GM12872 (cell line): ENCODE measurements around the gene PRICKLE1.

Source experiments
- TF ChIP-seq, protein P1 (sequence below): IDR thresholded peaks from 3 replicates; pipeline ENCODE4 v1.5.1; 2011; ENCODE audit warnings: low read depth, mild to moderate bottlenecking, low read length, moderate library complexity; ENCODE audit not compliant: insufficient read depth

The PRICKLE1 gene

DNA sequence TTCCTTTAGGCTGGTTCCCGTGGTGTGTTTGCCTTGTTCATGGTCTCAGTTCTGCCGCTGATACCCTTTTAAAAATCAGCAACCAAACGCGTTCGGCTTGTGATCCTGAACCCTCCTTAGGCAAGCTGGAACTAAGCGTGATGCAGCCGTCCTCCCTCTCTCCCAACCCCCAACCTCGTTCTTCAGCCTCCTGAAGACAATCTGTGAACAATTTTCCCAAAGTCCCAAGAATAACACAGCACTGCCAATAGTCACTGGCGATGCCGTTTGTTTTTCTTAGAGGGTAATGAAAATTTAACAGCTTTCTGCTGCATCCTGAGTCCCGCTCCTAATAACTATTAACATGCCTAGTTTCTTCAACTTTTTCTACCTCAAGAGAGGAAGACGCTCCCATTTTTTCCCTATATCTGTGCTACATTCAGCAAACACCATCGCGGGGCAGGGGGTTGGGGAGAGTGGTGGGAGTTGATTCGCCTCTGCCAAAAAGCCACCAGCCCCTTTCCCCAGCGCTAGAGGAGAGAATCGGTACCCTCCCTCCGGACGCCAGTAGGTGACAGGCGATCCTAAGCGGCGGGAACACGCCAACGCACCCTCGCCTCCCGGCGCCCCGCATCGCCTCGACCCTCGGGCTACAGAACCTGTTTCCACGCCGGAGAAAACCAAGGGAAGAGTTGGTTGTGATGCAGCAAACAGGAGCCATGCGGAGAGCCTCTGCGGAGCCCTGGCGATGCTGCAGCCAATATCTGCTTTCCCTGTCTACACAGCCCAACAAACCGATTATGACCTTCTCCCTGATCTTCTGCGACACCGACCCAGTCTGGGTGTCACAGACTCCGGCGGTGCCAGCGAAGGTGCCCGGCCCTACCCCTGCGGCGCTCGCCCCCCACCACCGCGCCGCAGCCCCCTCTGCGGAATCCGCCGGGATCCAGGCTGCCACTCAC lies 752 bp downstream of the PRICKLE1 start:
- TF ChIP-seq, protein P1, sequence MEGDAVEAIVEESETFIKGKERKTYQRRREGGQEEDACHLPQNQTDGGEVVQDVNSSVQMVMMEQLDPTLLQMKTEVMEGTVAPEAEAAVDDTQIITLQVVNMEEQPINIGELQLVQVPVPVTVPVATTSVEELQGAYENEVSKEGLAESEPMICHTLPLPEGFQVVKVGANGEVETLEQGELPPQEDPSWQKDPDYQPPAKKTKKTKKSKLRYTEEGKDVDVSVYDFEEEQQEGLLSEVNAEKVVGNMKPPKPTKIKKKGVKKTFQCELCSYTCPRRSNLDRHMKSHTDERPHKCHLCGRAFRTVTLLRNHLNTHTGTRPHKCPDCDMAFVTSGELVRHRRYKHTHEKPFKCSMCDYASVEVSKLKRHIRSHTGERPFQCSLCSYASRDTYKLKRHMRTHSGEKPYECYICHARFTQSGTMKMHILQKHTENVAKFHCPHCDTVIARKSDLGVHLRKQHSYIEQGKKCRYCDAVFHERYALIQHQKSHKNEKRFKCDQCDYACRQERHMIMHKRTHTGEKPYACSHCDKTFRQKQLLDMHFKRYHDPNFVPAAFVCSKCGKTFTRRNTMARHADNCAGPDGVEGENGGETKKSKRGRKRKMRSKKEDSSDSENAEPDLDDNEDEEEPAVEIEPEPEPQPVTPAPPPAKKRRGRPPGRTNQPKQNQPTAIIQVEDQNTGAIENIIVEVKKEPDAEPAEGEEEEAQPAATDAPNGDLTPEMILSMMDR = peak; percentile 74

DNA sequence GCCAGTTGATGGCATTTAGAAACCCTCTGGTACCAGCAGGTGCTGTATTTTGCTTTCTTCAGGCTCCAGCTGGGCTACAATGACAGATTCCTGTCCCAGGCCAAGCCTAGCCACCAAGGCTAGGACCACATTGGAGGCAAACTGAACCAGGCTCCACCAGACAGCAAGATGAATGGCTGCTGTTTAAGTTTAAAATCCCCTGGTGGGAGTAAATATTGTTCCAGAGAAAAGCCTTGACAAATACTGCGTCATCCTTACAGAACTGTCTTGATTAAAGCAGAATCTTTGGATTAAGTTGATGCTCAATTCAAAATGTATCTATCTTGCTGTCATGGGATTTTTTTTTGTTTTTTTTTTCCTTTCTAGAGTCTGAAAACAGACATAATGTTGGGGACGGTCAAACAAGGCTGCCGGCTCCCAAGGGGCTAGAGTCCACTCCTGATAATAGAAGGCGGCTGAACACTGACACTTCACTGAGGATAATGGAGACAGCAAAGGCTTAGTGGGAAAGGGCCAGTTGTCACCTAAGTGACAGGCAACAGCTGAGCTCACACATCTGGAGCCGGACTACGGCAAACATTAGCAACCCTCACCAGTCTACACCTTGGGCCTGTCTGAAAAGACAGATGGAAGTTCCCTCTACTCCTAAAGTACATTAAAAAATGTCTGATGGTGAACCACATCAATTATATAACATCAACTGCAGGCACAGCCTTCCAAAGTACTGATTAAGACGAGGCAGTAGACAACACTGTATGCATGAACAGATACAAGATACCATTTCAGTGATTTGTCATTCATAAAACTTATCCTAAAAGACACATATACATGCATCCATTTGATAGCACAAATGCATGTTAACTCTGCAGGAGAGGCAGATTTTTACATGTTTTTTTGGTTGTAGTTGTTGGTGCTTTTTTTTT lies 1.7 kb downstream of the PRICKLE1 start:
- TF ChIP-seq, protein P1 = no peak

DNA sequence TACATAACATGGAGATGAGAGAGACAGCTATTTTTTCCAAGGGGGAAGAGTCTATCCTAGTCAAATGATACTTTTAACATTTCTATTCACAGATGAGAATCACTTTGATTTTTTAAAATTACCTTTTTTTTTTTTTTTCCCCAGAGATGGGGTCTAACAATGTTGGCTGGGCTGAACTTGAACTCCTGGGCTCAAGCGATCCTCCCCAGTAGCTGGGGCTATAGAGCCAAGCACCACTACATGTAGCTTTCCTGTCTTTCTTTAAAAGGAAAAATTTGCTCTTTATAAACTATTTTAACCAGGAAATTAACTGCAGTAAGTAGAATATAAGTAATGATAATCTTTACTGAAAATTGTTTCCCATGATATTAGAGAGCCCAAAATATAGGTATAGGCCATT lies 3.3 kb downstream of the PRICKLE1 start:
- TF ChIP-seq, protein P1 = no peak

DNA sequence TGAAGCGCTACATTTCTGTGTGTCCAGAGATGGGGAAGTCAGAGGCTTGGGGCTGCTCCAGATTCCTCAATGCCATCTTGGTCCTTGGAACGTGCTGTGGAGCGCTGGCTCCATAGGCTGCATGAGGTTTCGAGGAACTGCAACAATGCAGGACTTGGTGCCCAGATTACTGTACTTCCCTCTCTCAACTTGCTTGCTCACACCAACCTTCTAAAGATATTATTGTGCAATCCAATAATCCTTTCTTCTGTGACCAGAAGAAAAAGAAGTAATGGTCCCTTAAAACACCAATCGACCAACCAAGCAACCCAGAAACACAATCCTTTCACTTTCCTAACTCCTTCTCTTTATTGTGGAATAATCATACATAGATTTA lies 3.7 kb downstream of the PRICKLE1 start:
- TF ChIP-seq, protein P1 = no peak

DNA sequence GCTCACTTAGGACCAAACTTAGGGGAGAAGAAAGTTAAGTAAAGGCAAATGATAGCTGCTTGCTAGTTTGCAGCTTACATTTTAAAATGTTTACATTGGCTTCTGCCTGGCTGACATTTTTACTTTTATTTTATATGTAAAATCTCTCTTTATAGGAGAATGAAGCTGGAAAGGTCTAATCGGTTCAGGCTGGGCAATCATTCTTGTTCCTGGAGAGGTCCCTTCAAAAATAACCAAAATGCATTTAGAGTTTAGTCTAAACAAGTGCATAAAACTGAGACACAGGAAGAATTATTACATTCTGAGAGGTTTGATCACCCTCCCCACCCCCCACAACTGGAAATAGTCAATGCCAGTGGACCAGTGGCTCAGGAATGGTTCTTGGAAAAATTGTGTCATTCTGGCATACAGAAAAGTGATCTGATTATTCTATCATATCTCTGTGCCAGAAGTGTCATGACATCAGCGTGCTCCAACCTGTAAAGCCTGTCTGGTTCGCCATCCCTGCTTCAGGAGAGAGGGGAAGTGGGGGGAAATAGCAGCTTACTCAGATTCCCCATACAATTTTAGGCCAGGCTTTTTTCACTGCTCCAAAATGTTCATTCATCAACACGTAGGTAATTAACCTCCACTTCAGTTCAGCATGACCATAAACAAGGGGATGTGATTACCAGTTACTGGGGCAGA lies 4.2 kb downstream of the PRICKLE1 start:
- TF ChIP-seq, protein P1 = no peak

DNA sequence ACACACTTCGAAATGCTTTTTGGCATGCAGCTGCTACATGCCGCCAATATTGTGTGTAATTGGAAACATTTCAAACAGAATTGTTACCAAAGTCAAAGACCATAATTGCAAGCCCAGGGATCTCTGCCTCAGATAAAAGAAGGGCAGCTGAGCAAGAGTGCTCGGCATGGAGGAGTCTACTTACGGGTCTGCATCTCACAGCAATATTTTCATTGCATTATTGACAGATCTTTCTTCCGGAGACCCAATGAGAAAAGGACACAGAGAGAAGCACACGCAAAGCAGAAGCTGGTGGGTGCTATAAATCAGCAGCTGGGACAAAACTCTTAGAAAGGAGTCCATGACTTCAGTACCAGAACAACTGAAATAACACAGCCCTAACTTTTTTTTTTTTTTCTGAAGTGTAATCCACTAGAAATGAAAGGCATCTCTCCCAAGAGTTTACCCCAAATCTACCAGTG lies 4.9 kb downstream of the PRICKLE1 start:
- TF ChIP-seq, protein P1 = no peak

DNA sequence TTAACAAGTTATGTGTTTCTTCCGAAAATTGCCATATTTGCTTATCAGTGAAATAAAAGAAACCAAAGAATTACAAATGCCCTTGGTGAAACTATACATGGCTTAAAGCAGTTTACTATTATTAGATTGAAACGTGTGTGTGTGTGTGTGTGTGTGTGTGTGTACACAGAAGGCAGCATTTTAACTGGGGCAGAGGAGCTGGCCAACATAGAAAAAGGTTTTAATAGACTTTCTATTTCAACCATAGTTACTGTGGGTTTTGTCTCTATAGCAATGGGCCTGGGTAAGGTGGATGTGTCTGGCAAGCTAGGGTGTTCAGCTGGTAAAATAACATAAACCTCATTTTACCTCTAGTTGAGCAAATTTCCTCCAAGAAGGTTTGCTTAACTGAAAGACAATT lies 6.5 kb downstream of the PRICKLE1 start:
- TF ChIP-seq, protein P1 = no peak
